Suprapubic skin (tissue), 3 donors: ENCODE results near the gene HABP4.

Experiments
- CTCF ChIP-seq, 2 donors: fragments of 200-600 bp in 1 of 2; fragments of 450-650 bp in 1 of 2; sonication (generic) in 1 of 2; IDR thresholded peaks; one replicate each; pipeline ENCODE4 v1.5.1; 2016 to 2019; ENCODE audit warnings: antibody characterized with exemption in 2 of 2, mild to moderate bottlenecking in 1 of 2, moderate library complexity in 1 of 2
- POLR2A ChIP-seq, 2 donors: fragments of 450-650 bp; IDR thresholded peaks; one replicate each; pipeline ENCODE4 v1.6.1; 2017; ENCODE audit warnings: antibody characterized with exemption in 2 of 2, mild to moderate bottlenecking in 2 of 2, moderate library complexity in 2 of 2

GRCh38 chr9:96483197-96483596, 33.2 kb downstream of the HABP4 start:
- TF ChIP-seq POLR2A (IDR thresholded peaks at IDR 0.05) (no peak), CTCF (IDR thresholded peaks at IDR 0.05) (no peak)
